Colonic mucosa (tissue), 4 donors: Measurements from ENCODE around the gene CUBN. TPM values are rescaled to one million over a fixed set of nuclear protein-coding genes. Genes with fewer than 3 reads are reported as not detected.

Source experiments
- DNase-seq: peaks from one replicate; pipeline ENCODE4 v3.0.0-alpha.2; 2020
- H3K27ac ChIP-seq: fragments of 200-600 bp; one replicate; pipeline ENCODE4 v1.8.0; 2021
- H3K27me3 ChIP-seq: fragments of 200-600 bp; one replicate; pipeline ENCODE4 v1.8.0; 2021
- H3K36me3 ChIP-seq: fragments of 200-600 bp; one replicate; pipeline ENCODE4 v1.8.0; 2021
- H3K4me1 ChIP-seq: fragments of 200-600 bp; one replicate; pipeline ENCODE4 v1.8.0; 2021; ENCODE audit warnings: mild to moderate bottlenecking
- H3K4me3 ChIP-seq: fragments of 200-600 bp; one replicate; pipeline ENCODE4 v1.8.0; 2021
- H3K9ac ChIP-seq, 2 donors: one replicate each; pipeline ENCODE4 v1.7.0; 2013; ENCODE audit warnings: control low read depth in 2 of 2, low read depth in 2 of 2, low read length in 2 of 2
- H3K9me3 ChIP-seq: fragments of 200-600 bp; one replicate; pipeline ENCODE4 v1.8.0; 2021
- intact Hi-C: fragments of 100-400 bp; cut with DNase I; formaldehyde crosslinking; loops from one replicate; pipeline ENCODE4 v1.14.1; 2022
- total RNA-seq, 2 donors: library from RNA; stranded (reverse); fragmentation: NEBNext Ultra II Directional in 1 of 2; extraction: Animal tissue kit (Norgen Biotek cat#: 25700) in 1 of 2; gene quantifications; one replicate each; pipeline ENCODE4 v1.2.1, GENCODE V29; 2021
- TF ChIP-seq, protein P1 (sequence below): fragments of 200-600 bp; IDR thresholded peaks from one replicate; pipeline ENCODE4 v1.8.0; 2022; ENCODE audit warnings: antibody characterized with exemption, mild to moderate bottlenecking
- donor health status: healthy.
- donor health status: DM: no; HTN: no; CAD: no.
- donor health status: DM: no; HTN: no; CAD: no.

The CUBN gene
- total RNA-seq, result under 1 TPM; 0.25 to 0.42 TPM

DNA sequence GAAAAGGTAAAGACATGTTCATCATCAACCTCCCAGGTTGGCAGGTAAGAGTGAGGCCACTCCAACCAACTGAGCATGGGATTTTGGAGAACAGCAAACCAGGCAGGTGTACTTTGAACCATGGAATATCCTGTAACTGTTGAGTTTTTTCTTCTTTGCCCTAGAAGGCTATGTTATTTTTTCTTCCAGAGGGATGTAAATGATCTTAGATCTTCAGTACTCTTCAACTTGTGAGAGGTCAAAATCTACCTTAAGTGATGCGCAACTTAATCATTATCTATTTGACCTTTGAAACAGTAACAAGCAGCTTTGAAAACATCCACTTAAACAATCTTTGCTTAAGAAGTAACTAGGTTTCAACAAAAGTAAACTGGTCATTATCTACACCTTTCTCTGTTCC lies at the start of gene CUBN:
Gene CUBN, minus strand, starts transcription at position 71 of the 400 bp plus-strand sequence. Its CDS starts 46 bp downstream, at position 25.
- H3K36me3 ChIP-seq, result no peaks in the 10 kb centered on the region
- no peak within 1 kb of the TSS for H3K9ac ChIP-seq
- no peaks in the 10 kb centered on the region for H3K27me3 ChIP-seq
- H3K9me3 ChIP-seq, result no peaks in the 10 kb centered on the region
- H3K4me1 ChIP-seq, result no peaks in the 10 kb centered on the region
- intact Hi-C loops, result no loop called here
- H3K27ac ChIP-seq, result no peak within 1 kb of the TSS
- no peak for DNase-seq
- TF ChIP-seq, protein P1, sequence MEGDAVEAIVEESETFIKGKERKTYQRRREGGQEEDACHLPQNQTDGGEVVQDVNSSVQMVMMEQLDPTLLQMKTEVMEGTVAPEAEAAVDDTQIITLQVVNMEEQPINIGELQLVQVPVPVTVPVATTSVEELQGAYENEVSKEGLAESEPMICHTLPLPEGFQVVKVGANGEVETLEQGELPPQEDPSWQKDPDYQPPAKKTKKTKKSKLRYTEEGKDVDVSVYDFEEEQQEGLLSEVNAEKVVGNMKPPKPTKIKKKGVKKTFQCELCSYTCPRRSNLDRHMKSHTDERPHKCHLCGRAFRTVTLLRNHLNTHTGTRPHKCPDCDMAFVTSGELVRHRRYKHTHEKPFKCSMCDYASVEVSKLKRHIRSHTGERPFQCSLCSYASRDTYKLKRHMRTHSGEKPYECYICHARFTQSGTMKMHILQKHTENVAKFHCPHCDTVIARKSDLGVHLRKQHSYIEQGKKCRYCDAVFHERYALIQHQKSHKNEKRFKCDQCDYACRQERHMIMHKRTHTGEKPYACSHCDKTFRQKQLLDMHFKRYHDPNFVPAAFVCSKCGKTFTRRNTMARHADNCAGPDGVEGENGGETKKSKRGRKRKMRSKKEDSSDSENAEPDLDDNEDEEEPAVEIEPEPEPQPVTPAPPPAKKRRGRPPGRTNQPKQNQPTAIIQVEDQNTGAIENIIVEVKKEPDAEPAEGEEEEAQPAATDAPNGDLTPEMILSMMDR, result no peak
- H3K4me3 ChIP-seq, result no peak within 1 kb of the TSS

DNA sequence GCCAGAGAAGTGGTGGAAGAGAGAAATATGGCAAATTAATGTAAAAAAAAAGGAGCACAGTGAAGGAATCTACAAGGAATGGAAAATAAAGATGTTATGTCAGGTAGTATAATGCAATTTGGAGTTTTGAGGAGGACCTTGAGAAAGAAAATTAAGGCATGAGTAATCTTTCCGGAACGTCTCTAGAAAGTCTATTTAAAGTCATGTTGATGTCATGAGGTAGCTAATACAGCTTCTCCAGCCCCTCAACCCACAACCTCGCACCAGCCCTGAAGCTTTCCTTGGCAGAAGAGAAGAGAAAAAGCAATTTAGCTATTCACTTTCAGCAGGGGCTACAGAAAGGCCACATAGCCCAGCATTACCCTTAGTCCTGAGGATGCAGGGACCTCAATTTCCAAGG lies 49.4 kb upstream of the CUBN start:
- DNase-seq, result no peak
- no peaks in the 10 kb centered on the region for H3K9me3 ChIP-seq
- intact Hi-C loops, result no loop called here
- no peak overlapping the region for H3K27ac ChIP-seq
- H3K4me1 ChIP-seq, result no peaks in the 10 kb centered on the region
- no peaks in the 10 kb centered on the region for H3K27me3 ChIP-seq
- H3K4me3 ChIP-seq, result no peak overlapping the region
- TF ChIP-seq, protein P1, result no peak
- no peak overlapping the region for H3K9ac ChIP-seq
- H3K36me3 ChIP-seq, result no peaks in the 10 kb centered on the region

DNA sequence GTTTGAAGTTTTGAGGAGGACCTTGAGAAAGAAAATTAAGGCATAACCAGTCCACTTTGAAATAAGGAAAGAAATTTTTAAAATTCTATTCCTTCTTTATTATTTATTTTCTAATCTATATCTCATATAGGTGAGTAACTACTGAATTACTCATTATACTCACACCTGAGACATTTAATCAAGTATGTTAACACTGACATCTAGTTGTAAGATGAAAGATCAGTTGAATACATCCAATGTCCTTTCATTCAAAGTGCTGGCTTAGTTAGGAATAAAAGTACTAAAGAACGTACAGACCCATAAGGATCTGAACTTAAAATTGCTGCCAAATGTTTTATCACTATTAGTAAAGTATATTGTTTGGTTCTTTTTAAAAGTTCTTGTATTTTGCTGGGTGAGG lies 48.4 kb upstream of the CUBN start:
- TF ChIP-seq, protein P1, result no peak

DNA sequence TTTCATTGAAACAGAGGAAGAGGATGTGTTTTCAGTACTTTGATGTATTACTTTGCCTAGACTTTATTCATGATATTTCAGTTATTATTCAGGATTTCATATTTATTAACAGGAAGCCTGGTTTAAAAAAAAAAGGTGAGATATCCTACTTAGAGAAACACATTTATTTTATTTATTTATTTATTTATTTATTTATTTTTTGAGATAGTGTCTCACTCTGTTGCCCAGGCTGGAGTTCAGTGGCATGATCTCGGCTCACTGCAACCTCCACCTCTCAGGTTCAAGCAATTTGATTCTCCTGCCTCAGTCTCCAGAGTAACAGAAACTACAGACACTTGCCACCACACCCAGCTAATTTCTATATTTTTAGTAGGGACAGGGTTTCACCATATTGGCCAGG lies 47.4 kb upstream of the CUBN start:
- Histone ChIP-seq H3K4me3 (no peak overlapping the region), H3K9me3 (no peaks in the 10 kb centered on the region), H3K9ac (no peak overlapping the region), H3K27me3 (no peaks in the 10 kb centered on the region), H3K4me1 (no peaks in the 10 kb centered on the region), H3K27ac (no peak overlapping the region), H3K36me3 (no peaks in the 10 kb centered on the region)
- intact Hi-C loops, result no loop called here
- TF ChIP-seq, protein P1, result no peak
- DNase-seq, result no peak

More for the DNA sequence above, 48.4 kb upstream of the CUBN start:
- no peak overlapping the region for H3K9ac ChIP-seq
- H3K27ac ChIP-seq, result no peak overlapping the region
- no peaks in the 10 kb centered on the region for H3K4me1 ChIP-seq
- H3K4me3 ChIP-seq, result no peak overlapping the region
- no peaks in the 10 kb centered on the region for H3K36me3 ChIP-seq
- no peak for DNase-seq
- H3K27me3 ChIP-seq, result no peaks in the 10 kb centered on the region
- intact Hi-C loops, result no loop called here
- no peaks in the 10 kb centered on the region for H3K9me3 ChIP-seq

DNA sequence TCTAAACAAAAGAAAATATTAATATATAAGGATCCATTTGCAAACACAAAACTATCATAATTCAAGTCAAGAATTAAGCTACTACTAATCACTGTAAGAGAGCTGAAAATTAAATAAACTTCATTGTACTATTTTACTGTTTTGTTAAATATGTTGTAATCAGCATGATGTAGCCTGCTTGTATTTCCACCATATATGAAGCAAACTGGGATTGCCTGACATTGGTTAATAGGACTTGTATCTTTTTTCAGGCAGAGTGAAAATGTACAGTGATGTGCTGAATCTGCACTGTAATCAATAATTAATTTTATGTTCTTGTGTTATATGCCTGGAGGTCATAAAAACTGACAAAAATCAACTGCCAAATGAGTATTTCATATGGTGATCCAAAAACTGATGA lies 46.5 kb upstream of the CUBN start:
- TF ChIP-seq, protein P1, result no peak
- Histone ChIP-seq H3K4me1 (no peaks in the 10 kb centered on the region), H3K27ac (no peak overlapping the region), H3K9ac (no peak overlapping the region), H3K27me3 (no peaks in the 10 kb centered on the region), H3K4me3 (no peak overlapping the region), H3K9me3 (no peaks in the 10 kb centered on the region), H3K36me3 (no peaks in the 10 kb centered on the region)
- DNase-seq, result no peak
- intact Hi-C loops, result no loop called here

- intact Hi-C loops, result no loop called here
- no peak overlapping the region for H3K27ac ChIP-seq
Measured at GRCh38 chr10:17175551-17175950, 45.9 kb upstream of the CUBN start.

More at GRCh38 chr10:17175551-17175950, 45.9 kb upstream of the CUBN start:
- no peaks in the 10 kb centered on the region for H3K36me3 ChIP-seq
- H3K9ac ChIP-seq, result no peak overlapping the region
- no peaks in the 10 kb centered on the region for H3K9me3 ChIP-seq
- TF ChIP-seq, protein P1, result no peak
- no peaks in the 10 kb centered on the region for H3K4me1 ChIP-seq
- no peak for DNase-seq
- H3K4me3 ChIP-seq, result no peak overlapping the region
- no peaks in the 10 kb centered on the region for H3K27me3 ChIP-seq
